Inferior parietal cortex (tissue), 1 donor: ENCODE measurements around the gene XPR1.
"Not testable (repeated sequence)": the region's sequence is repeated elsewhere in the genome, so short reads cannot be mapped to it uniquely, and the experiment has no call there.

Source experiments
- DNase-seq: peaks from one replicate; pipeline ENCODE4 v3.0.0-alpha.2; 2016; ENCODE audit errors: extremely low spot score

XPR1 gene

GRCh38 chr1:180722586-180722985, 90.8 kb downstream of the XPR1 start:
- no peak for DNase-seq

- DNase-seq: no peak
Observed at GRCh38 chr1:180724055-180724454, 92.2 kb downstream of the XPR1 start.

- not testable (repeated sequence) for DNase-seq
Observed at GRCh38 chr1:180726024-180726423, 94.2 kb downstream of the XPR1 start.

DNA sequence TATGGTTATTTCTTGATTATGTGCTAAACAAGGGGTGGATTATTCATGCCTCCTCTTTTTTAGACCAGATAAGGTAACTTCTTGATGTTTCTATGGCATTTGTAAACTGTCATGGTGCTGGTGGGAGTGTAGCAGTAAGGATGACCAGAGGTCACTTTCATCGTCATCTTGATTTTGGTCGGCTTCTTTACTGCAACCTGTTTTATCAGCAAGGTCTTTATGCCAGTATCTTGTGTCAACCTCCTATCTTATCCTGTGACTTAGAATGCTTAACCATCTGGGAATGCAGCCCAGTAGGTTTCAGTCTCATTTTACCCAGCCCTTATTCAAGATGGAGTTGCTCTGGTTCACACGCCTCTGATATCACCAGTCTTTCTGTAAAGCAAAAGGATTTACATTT, 95.9 kb downstream of the XPR1 start:
- DNase-seq: not testable (repeated sequence)

GRCh38 chr1:180728472-180729106, 96.8 kb downstream of the XPR1 start:
- no peak for DNase-seq

GRCh38 chr1:180731131-180731530, 99.3 kb downstream of the XPR1 start:
- no peak for DNase-seq

GRCh38 chr1:180732866-180733265, 101.0 kb downstream of the XPR1 start:
- no peak for DNase-seq

DNA sequence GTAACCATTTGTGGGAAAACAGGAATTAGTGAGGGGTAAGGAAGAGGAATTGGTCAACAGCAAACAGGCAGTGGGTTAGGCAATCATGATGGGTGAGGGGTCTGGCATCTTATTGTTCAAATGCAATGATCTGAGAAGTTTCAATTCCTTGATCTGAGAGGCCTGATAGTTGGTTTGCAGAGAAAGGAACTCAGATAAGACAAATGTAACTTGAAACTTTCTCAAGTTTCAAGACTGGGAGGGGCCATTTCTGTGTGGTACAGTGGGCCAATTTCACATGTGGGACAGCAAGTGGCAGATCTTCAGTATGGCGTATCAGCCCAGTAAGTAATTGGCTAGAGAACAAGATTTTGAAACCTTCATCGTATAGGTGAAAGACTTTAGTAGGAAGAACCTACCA, 102.5 kb downstream of the XPR1 start:
- DNase-seq: no peak

DNA sequence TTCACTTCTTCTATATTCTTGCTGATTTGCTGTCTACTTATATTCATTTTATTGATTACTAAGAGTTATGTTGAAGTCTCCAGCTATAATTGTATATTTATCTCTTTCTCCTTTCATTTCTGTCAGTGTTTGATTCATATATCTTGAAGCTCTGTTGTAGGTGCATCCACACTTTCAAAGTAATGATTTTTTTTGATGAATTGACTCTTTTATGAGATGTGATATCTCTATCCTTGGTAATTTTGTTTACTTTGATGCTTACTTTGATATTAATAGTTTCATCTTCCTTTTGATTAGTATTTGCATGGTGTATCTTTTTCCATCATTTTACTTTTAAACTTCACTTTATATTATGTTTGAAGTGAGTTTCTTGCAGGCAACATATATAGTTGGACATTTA, 110.8 kb downstream of the XPR1 start:
- DNase-seq: no peak

DNA sequence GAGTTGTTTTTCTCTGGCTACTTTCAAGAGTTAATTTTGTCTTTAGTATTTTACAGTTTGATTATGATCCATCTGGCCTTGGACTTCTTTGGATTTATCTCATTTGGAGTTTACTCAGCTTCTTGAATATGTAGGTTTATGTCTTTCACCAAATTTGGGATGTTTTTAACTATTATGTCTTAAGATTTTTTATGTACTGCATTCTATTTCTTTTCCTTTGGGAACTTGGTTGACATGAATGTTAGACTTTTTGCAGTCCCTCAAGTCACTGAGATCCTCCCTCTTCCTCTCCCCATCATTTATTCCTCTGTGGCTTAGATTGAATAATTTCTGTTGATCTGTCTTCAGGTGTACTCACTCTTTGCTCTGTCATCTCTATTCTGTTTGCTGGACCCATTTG, 112.0 kb downstream of the XPR1 start:
- no peak for DNase-seq

- no peak for DNase-seq
Observed at GRCh38 chr1:180745098-180745497, 113.3 kb downstream of the XPR1 start.

- no peak for DNase-seq
Observed at GRCh38 chr1:180751921-180752320, 120.1 kb downstream of the XPR1 start.

- no peak for DNase-seq
Observed at GRCh38 chr1:180754453-180754852, 122.6 kb downstream of the XPR1 start.

DNA sequence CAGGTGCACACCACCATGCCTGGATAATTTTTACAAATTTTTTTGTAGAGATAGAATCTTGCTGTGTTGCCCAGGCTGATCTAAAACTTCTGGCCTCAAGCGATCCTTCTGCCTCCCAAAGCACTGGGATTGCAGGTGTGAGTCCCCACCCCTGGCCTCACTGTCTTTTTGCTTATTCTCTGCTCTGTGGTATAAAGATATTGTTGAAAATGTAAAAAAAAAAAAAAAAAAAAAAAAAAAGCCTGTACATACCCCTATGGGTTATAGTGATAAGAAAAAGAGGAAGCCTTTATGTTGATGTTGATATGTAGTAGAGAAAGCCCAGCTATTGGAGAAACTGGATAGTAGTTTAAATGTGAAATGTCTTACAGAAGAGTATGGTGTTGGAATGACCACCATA, 125.8 kb downstream of the XPR1 start:
- no peak for DNase-seq

GRCh38 chr1:180762796-180763195, 131.0 kb downstream of the XPR1 start:
- DNase-seq: no peak

DNA sequence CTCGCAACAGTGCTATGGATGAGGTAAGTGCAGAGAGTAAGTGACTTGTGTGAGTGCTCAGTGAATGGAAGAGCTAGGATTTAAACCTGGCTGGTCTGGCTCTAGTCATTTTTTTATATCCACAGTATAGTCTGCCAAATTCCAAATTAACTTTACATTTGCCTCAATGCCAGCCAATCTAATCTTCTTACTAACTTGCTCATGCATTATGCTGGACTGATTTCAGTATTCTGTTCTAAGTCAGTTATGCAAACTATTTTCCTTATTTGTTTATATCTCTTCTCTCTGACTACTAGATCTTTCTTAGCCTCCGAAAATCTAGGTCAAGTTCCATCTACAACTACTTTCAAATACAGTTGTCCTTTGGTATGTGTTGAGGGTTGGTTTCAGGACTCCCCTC, 133.3 kb downstream of the XPR1 start:
- no peak for DNase-seq

DNA sequence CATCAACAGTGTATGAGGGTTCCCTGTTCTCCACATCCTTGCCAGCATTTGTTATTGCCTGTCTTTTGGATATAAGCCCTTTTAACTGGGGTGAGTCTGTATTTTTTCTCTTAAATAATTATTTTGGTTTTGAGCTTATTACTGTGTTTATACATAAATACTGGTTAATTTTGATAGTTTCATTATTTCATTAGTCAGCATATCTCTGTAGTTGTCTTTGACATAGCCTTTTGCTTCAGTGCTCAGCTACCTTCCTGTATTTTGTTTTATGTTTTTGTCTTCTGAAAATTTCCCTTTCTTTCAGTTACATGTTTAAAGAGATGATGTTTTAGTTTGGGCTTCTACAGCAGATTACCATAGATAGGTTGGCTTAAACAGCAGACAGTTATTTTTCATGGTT, 138.1 kb downstream of the XPR1 start:
- DNase-seq: no peak

DNA sequence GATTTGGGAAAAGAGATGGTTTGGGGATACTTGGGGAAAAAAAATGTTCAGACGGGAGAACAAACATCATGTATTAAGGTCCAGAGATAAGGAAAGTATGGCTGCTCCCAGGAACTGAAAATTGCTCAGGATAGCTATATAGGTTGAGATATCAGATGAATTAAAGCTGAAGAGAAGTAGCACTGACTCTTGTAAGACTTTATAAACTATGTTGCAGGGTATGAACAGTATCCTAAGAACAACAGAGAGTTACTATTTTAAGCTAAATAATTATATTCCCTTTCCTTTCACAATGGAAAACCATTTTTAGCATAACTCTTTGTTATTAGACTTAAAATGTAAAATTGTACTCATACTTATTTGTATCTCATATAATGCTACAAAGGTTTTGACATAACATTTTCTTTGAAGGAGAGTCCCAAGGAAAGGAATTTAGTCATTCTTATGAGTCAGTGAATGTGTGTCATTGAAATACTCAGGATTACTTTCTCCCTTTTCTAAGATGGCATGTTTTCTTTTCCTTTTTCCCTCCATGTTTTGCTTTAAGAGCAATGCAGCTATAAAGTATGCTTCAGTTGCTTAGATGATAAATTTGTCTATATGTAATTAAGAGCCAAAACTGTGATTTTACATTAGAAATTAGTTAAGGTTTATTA, 141.5 kb downstream of the XPR1 start:
- no peak for DNase-seq

- no peak for DNase-seq
Observed at GRCh38 chr1:180775801-180776200, 144.0 kb downstream of the XPR1 start.

GRCh38 chr1:180777072-180777689, 145.4 kb downstream of the XPR1 start:
- DNase-seq: peak; percentile 37

DNA sequence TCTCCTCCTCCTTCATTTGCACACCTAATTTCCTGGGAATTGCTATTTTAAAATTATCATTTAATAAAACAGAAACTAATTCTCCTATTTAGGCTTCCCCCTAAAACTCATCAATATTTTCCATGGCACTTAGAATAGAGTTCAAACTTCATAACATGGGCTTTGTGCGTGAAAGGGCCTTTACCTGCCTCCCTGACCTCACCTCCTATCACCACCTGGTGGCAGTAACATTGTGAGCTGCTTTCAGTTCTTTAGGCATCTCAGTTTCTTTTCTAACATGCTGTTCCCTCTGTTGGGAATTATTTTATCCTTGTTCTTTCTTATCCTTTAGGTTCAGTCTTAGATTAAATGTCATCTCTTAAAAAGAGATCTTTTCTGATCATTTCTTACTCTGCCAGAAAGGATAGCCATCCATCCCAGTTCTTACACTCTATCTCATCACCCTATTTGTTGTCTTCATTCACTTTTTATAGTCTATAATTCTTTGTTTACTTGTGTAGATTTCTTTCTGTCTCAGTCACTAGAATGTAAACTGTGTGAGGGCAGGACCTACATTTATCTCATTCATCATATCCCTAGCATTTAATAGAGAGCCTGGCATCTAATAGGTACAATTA, 147.1 kb downstream of the XPR1 start:
- DNase-seq: no peak

GRCh38 chr1:180779584-180779983, 147.8 kb downstream of the XPR1 start:
- DNase-seq: no peak

GRCh38 chr1:180781718-180782117, 149.9 kb downstream of the XPR1 start:
- DNase-seq: no peak
